SU-DHL-6 (cell line): ENCODE measurements around the gene HBQ1.
"Not testable (repeated sequence)": the region's sequence is repeated elsewhere in the genome, so short reads cannot be mapped to it uniquely, and the experiment has no call there.

ENCODE experiments used
- H2AFZ ChIP-seq: fragments of 200-600 bp; sonication (generic); 2 replicates; pipeline ENCODE4 v1.6.1; 2014; ENCODE audit warnings: low read depth, mild to moderate bottlenecking, moderate library complexity, mixed read lengths, antibody characterized with exemption, low read length; ENCODE audit not compliant: severe bottlenecking
- H3F3A ChIP-seq: fragments of 200-600 bp; shearing (Covaris generic); 2 replicates; pipeline ENCODE4 v1.6.0; 2016; ENCODE audit warnings: antibody characterized with exemption, mild to moderate bottlenecking; ENCODE audit not compliant: insufficient read depth
- H3K27ac ChIP-seq: fragments of 200-600 bp; sonication (generic); 2 replicates; pipeline ENCODE4 v1.5.1; 2016; ENCODE audit warnings: low read depth, mild to moderate bottlenecking, low read length, moderate library complexity, mixed read lengths
- H3K27me3 ChIP-seq: fragments of 200-600 bp; sonication (generic), shearing (Covaris generic); 2 replicates; pipeline ENCODE4 v1.6.0; 2014; ENCODE audit warnings: mild to moderate bottlenecking, low read length
- H3K36me3 ChIP-seq: fragments of 200-600 bp; sonication (generic); 2 replicates; pipeline ENCODE4 v1.6.1; 2014; ENCODE audit warnings: mild to moderate bottlenecking, low read length, mixed read lengths
- H3K4me2 ChIP-seq: fragments of 300-600, 200-600 bp; shearing (Covaris generic), sonication (generic); 2 replicates; pipeline ENCODE4 v1.6.0; 2014; ENCODE audit warnings: low read length, low read depth, mild to moderate bottlenecking; ENCODE audit not compliant: poor library complexity, severe bottlenecking
- H3K4me3 ChIP-seq: fragments of 200-600 bp; sonication (generic); 2 replicates; pipeline ENCODE4 v1.5.1; 2014; ENCODE audit warnings: antibody characterized with exemption, low read length, mild to moderate bottlenecking, mixed read lengths; ENCODE audit not compliant: insufficient read depth, poor library complexity, severe bottlenecking
- H3K79me2 ChIP-seq: fragments of 200-600 bp; sonication (generic); 2 replicates; pipeline ENCODE4 v1.6.1; 2014; ENCODE audit warnings: mild to moderate bottlenecking, low read length, moderate library complexity; ENCODE audit not compliant: insufficient read depth
- H3K9ac ChIP-seq: fragments of 200-600 bp; sonication (generic); 2 replicates; pipeline ENCODE4 v1.7.0; 2014; ENCODE audit warnings: mild to moderate bottlenecking, low read length
- H3K9me2 ChIP-seq: fragments of 200-600 bp; sonication (generic); replicated peaks from 2 replicates; pipeline ENCODE4 v1.6.1; 2014; ENCODE audit warnings: low read length; ENCODE audit not compliant: insufficient read depth
- H3K9me3 ChIP-seq: fragments of 200-600 bp; sonication (generic); 2 replicates; pipeline ENCODE4 v1.6.1; 2014; ENCODE audit warnings: low read length, mixed read lengths; ENCODE audit not compliant: insufficient read depth
- H4K20me1 ChIP-seq: fragments of 200-600 bp; sonication (generic); 2 replicates; pipeline ENCODE4 v1.6.1; 2014; ENCODE audit warnings: low read depth, mild to moderate bottlenecking, antibody characterized with exemption, low read length, moderate library complexity, mixed read lengths
- CTCF ChIP-seq: fragments of 200-600 bp; sonication (generic); IDR thresholded peaks from one replicate; pipeline ENCODE4 v1.5.1; 2017; ENCODE audit warnings: antibody characterized with exemption, mild to moderate bottlenecking, low read length, moderate library complexity; ENCODE audit not compliant: insufficient read depth, poor library complexity, severe bottlenecking
- EZH2phosphoT487 ChIP-seq: fragments of 200-600 bp; sonication (generic), shearing (Covaris generic); conservative IDR thresholded peaks from 2 replicates; pipeline ENCODE4 v1.6.1; 2018; ENCODE audit warnings: mild to moderate bottlenecking, antibody characterized with exemption, low read length, moderate library complexity, mixed read lengths

The HBQ1 gene

GRCh38 chr16:167122-167690 is 13.1 kb upstream of the HBQ1 start:
- Histone ChIP-seq H3K36me3 (no peaks in the 10 kb centered on the region), H3K9ac (no peak overlapping the region), H3K27ac (no peak overlapping the region), H3K79me2 (no peaks in the 10 kb centered on the region), H3K9me2 (no peaks in the 10 kb centered on the region), H3K9me3 (no peaks in the 10 kb centered on the region), H2AFZ (no peak overlapping the region), H3K4me2 (no peak overlapping the region), H3K4me3 (no peak overlapping the region), H3F3A (no peaks in the 10 kb centered on the region), H3K27me3 (no peaks in the 10 kb centered on the region), H4K20me1 (no peaks in the 10 kb centered on the region)
- TF ChIP-seq CTCF (no peak), EZH2phosphoT487 (no peak)

GRCh38 chr16:168424-168823 is 11.8 kb upstream of the HBQ1 start:
- H3K9me2 ChIP-seq: no peaks in the 10 kb centered on the region

GRCh38 chr16:169014-169413 is 11.2 kb upstream of the HBQ1 start:
- H3K27me3 ChIP-seq: no peaks in the 10 kb centered on the region

More at GRCh38 chr16:168424-168823, 11.8 kb upstream of the HBQ1 start:
- H3K36me3 ChIP-seq: no peaks in the 10 kb centered on the region
- H3K9me3 ChIP-seq: no peaks in the 10 kb centered on the region
- H2AFZ ChIP-seq: no peak overlapping the region
- H3K27ac ChIP-seq: no peak overlapping the region
- H3F3A ChIP-seq: no peaks in the 10 kb centered on the region
- H3K4me3 ChIP-seq: no peak overlapping the region
- no peaks in the 10 kb centered on the region for H3K79me2 ChIP-seq
- H3K9ac ChIP-seq: no peak overlapping the region
- no peaks in the 10 kb centered on the region for H4K20me1 ChIP-seq
- no peak overlapping the region for H3K4me2 ChIP-seq
- H3K27me3 ChIP-seq: no peaks in the 10 kb centered on the region
- TF ChIP-seq CTCF (no peak), EZH2phosphoT487 (no peak)

GRCh38 chr16:170088-170507 is 10.2 kb upstream of the HBQ1 start:
- not testable (repeated sequence) for H3F3A ChIP-seq, H3K79me2 ChIP-seq, H3K4me3 ChIP-seq, H4K20me1 ChIP-seq, H3K9me3 ChIP-seq, H3K9me2 ChIP-seq, H3K27me3 ChIP-seq, H3K4me2 ChIP-seq, H3K9ac ChIP-seq, H3K36me3 ChIP-seq, H2AFZ ChIP-seq, H3K27ac ChIP-seq

More at GRCh38 chr16:169014-169413, 11.2 kb upstream of the HBQ1 start:
- no peak for TF ChIP-seq EZH2phosphoT487
- no peak for TF ChIP-seq CTCF
- Histone ChIP-seq H3K9ac (no peak overlapping the region), H3K27ac (no peak overlapping the region), H3K79me2 (no peaks in the 10 kb centered on the region), H2AFZ (no peak overlapping the region), H3K4me3 (no peak overlapping the region), H3K4me2 (no peak overlapping the region), H3K9me2 (no peaks in the 10 kb centered on the region), H3F3A (no peaks in the 10 kb centered on the region), H4K20me1 (no peaks in the 10 kb centered on the region), H3K36me3 (no peaks in the 10 kb centered on the region), H3K9me3 (no peaks in the 10 kb centered on the region)
